ENCODE data around the gene FXYD4.
A peak's percentile ranks its signal among the peaks of the same experiment; 100 is the strongest.

The FXYD4 gene

DNA sequence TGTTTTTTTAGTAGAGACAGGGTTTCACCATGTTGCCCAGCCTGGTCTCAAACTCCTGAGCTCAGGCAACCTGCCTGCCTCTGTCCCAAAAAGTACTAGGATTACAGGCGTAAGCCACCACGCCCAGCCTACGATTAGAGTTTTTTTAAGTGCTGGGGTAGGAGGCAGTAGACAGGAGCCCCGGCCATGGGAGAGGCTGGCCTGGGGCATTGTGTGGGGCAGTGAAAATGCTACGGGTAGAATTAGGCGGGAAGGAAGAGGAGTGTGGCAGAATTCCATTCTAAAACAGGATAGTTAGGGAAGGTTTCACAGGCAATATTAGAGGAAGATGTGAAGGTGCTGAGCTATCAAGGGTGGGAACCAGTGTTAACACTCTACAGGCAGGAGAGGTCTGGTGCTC lies 31.3 kb upstream of the FXYD4 start:
- no peak for DNase-seq (ENCODE audit: low read depth)
- TF ChIP-seq CTCF (conservative IDR thresholded peaks at IDR 0.05; ENCODE audit: control insufficient read depth, insufficient read depth, low read depth, low read length), result no peak
- H3K4me3 ChIP-seq (ENCODE audit: control insufficient read depth, low read depth, low read length), result no peak overlapping the region

- peak; percentile 29 for DNase-seq (ENCODE audit: low read depth)
- TF ChIP-seq CTCF (conservative IDR thresholded peaks at IDR 0.05; ENCODE audit: control insufficient read depth, insufficient read depth, low read depth, low read length), result no peak
- no peak overlapping the region for H3K4me3 ChIP-seq (ENCODE audit: control insufficient read depth, low read depth, low read length)
Measured at GRCh38 chr10:43340619-43341018, 30.8 kb upstream of the FXYD4 start.

- DNase-seq (ENCODE audit: low read depth), result no peak
- H3K4me3 ChIP-seq (ENCODE audit: control insufficient read depth, low read depth, low read length), result no peak overlapping the region
Measured at GRCh38 chr10:43341450-43341849, 30.0 kb upstream of the FXYD4 start.

GRCh38 chr10:43342279-43343125 lies 28.9 kb upstream of the FXYD4 start:
- no peak for DNase-seq (ENCODE audit: low read depth)
- TF ChIP-seq CTCF (conservative IDR thresholded peaks at IDR 0.05; ENCODE audit: control insufficient read depth, insufficient read depth, low read depth, low read length), result no peak
- H3K4me3 ChIP-seq (ENCODE audit: control insufficient read depth, low read depth, low read length), result no peak overlapping the region

More at GRCh38 chr10:43341450-43341849, 30.0 kb upstream of the FXYD4 start:
- no peak for TF ChIP-seq CTCF (conservative IDR thresholded peaks at IDR 0.05; ENCODE audit: control insufficient read depth, insufficient read depth, low read depth, low read length)

DNA sequence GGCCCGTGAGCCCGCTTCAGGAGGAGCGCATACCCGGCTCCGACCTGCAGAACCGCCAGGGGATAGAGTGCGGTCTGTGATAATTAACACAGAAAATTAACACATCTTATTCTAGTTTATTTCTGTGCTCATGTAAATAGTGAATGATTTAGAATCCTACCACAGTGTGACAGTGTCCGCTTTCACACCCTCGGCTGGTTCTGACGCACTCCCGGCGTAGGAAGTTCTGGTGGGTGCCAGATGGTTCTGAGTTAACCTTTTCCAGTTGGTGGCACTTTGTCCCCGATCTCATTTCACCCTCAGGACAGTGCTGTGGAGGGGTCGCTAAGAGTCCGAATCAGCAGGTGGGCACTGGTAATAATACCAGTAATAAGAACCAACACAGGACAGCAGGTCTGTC lies 28.3 kb upstream of the FXYD4 start:
- no peak for DNase-seq (ENCODE audit: low read depth)
- TF ChIP-seq CTCF (conservative IDR thresholded peaks at IDR 0.05; ENCODE audit: control insufficient read depth, insufficient read depth, low read depth, low read length), result no peak
- no peak overlapping the region for H3K4me3 ChIP-seq (ENCODE audit: control insufficient read depth, low read depth, low read length)

GRCh38 chr10:43344051-43344450 lies 27.4 kb upstream of the FXYD4 start:
- no peak overlapping the region for H3K4me3 ChIP-seq (ENCODE audit: control insufficient read depth, low read depth, low read length)
- no peak for DNase-seq (ENCODE audit: low read depth)
- no peak for TF ChIP-seq CTCF (conservative IDR thresholded peaks at IDR 0.05; ENCODE audit: control insufficient read depth, insufficient read depth, low read depth, low read length)
